Cerebellar cortex (tissue), 1 donor: ENCODE results near the gene RAB3IP.
A peak's percentile ranks its signal among the peaks of the same experiment; 100 is the strongest.

Experiments used
- DNase-seq: peaks from one replicate; pipeline ENCODE4 v3.0.0-alpha.2; 2015; ENCODE audit warnings: low spot score

RAB3IP gene

DNA sequence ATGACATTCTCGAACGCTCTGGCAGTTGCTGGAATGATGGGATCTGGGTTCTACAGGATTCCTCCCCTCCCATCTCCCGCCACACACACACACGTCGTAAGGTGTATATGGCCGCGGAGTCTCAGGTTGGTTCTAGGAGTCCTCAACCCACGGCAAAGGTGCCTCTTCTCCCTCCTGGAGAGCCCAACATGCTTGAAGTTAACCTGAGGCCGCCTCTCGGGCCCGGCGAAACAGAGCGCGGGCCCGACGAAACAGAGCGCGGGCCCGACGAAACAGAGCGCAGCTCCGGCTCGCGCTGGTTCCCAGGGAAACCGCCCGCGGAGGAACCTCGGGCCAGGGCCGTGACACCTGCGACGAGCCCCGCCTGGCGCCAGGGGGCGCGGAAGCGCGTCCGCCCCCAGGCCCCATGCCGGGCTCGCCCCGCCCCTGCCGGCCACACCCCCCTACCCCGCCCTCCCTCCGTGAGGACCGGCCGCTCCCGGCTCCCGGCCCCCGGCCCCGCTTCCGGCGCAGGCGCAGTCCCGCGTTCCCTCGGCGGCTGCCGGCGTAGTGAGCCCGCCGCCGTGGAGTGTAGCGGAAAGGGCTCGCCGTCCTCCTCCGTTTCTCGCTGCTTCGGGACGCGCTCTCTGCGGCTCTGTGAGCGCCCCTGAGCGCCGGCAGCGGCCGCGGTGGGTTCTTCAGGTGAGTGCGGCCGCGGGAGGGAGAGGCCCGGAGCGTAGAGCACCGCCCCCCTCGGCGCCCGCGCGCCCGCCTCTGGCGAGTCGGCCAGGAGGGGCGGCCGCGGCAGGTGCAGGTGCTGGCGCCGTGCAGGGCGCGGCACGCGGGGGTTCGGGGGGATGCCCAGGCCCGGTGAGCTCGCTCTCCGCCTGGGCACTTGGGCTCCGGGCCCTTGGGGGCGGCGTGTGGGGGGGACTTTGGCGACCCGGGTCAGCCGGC is at the start of gene RAB3IP:
Gene RAB3IP (plus strand): TSS at position 510 of the 936 bp plus-strand sequence. CDS start 16,549 bp downstream, outside the sequence.
- peak; percentile 81 for DNase-seq

DNA sequence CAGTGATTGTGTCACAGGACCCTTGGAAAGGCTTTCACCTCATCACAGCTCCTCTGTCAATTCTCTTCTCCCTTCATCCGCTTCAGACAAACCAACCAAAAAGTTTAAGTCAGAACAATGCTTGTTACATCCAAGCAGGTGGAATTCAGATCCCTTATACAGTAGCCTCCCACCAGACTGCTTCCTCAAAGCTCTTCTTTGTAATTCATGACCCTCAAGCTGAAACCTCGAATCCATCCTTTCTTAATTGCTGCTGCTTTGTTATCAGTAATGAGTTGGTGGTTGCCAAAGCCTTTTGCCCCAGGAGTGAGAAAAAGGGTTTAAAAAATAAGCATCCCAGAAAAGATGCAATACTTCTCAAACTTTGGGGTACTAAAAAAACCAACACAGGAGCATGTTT is 49.0 kb upstream of the RAB3IP start:
- no peak for DNase-seq

- DNase-seq = peak; percentile 69
Observed at GRCh38 chr12:69694123-69694522, 44.5 kb upstream of the RAB3IP start.

DNA sequence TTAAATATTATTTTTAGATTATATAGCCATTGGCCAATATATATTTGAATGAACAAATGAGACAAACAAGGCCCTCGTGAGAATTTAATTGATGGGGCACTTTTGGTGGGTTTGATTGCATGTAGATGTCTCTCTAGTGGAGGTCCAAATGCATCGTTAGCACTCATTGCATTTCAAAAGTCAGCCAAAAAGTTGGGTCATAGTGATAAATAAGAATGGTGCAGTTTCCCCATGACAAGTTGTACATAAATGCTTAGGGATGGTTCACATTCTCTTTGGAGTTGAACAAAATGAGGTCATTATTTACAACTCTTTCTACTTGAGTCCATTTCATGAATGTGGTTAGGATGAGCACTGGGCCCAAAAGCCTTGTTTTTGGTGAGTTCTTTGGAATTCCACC is 40.6 kb upstream of the RAB3IP start:
- peak; percentile 39 for DNase-seq

- DNase-seq = peak; percentile 65
Observed at GRCh38 chr12:69698769-69699540, 39.7 kb upstream of the RAB3IP start, which contains the start of gene BEST3. Gene BEST3 (minus strand): TSS chr12:69699303. CDS start chr12:69697798, 1,505 bp downstream.

DNA sequence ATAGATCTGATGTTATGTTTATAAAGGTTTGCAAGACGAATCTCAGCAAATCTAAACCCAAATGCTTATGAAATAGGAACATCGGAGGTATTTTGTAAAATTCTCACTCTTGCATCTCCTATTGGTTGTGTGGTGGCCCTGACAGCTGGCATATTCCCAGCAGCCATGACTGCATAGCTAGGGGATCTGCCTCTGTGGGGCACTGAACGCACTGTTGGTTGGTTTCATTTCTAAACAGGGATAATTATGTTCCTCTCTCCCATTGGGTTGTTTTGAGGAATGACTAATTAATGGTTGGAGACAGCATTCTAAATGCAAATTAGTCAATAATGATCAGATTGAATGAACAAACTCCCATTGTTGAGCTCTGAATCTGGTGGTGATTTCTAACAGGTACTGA is 36.8 kb upstream of the RAB3IP start:
- DNase-seq = no peak

DNA sequence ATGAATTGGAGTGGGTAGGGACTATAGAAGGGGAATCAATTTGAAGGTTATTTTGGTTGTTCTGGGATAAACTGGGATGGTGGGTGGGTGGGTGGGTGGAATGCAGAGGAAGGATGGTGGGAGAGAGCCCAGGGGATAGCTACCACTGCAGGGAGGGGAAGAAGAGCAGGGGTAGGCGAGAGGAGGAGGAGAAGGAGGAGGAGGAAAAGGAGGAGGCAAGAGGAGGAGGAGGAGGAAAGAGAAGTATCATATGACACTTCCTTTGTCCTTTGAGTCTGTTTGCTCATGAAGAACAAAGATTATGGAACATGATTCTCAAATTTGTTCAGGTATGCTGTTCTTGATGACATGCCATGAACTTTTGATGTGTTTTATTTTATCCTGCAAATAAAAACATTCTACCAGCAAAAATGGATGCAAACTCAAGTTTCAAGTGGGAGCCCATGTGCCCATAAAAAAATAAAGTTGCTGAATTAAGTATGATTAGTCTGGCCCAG is 35.5 kb upstream of the RAB3IP start:
- DNase-seq = no peak

GRCh38 chr12:69704357-69704756 is 34.3 kb upstream of the RAB3IP start:
- DNase-seq = no peak

GRCh38 chr12:69708649-69709048 is 30.0 kb upstream of the RAB3IP start:
- DNase-seq = no peak

DNA sequence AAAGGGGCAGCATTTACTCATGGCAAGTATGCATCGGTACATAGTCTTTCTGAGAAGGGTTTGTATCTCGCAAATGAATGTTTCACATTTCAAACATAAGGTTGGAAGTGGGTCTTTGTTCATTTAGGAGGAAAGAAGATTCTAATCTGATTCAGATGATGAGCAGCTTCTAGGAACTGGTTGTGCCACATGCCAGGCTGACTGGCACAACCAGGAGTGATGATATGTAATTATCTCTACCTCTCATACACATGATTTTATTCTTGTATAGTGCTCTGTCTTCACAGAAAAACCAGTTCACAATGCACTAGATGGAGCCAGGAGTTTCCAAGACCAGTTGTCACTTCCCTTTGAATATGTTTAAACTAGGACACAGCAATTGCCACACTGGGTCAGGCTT is 25.8 kb upstream of the RAB3IP start:
- DNase-seq = no peak

DNA sequence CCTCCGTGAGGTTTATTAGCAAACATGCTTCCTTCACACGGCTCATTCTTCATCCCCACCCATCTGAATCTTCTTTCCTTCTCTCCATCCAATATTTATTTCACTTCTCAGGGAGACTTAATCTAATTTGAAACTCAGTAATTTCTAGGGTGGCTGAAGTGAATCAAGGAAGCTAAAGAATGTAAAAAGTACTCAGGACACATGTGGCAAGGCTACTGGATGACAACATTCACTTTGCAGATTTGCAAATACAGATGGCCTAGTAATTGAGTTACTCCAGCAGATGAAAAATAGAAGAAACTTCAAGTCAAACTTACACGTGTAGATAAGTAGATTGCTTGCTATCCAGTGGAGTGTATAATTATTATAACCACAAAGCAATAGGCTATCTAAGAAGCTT is 24.1 kb upstream of the RAB3IP start:
- no peak for DNase-seq

- no peak for DNase-seq
Observed at GRCh38 chr12:69719336-69720316, 19.0 kb upstream of the RAB3IP start.

- DNase-seq = no peak
Observed at GRCh38 chr12:69720750-69721149, 17.9 kb upstream of the RAB3IP start.

- no peak for DNase-seq
Observed at GRCh38 chr12:69726922-69727321, 11.7 kb upstream of the RAB3IP start.

DNA sequence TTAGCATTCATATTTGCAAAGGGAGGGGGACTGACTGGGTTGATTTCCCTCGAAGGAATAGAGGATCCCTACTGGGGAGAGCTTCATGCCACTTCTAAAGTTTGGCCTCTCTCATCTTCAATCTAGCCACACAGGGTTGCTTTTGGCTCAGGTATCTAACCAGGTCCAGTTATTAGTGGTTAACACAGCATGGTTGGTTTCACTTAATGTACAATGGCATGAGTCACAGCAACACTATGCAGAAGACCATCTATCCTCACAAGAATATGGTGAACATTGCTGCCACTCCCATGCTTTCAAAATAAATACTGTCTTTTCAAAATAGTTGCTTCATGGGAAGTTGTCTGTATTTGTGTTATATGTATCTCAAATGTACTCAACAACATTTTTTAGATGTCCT is 6.6 kb upstream of the RAB3IP start:
- DNase-seq = no peak

DNA sequence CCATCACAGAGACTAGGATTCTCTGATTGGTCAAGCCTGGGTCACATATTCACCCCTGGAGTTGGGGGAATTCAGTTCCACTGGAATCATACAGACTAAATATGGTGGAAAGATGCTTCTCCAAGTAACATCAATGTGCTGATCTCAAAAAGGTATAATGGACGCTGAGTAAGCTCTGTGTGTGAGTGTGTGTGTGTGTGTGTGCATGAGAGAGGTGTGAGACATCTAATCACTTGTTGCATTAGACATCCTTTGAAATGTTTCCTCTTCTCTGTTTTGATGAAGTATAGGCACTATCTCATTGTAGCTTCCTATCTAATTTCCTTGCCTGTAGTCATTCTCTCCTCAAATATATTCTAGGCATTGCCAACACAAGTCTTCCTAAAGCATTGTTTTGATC is 5.0 kb upstream of the RAB3IP start:
- no peak for DNase-seq

GRCh38 chr12:69739287-69740191 is 879 bp downstream of the RAB3IP start:
- DNase-seq = peak; percentile 65

DNA sequence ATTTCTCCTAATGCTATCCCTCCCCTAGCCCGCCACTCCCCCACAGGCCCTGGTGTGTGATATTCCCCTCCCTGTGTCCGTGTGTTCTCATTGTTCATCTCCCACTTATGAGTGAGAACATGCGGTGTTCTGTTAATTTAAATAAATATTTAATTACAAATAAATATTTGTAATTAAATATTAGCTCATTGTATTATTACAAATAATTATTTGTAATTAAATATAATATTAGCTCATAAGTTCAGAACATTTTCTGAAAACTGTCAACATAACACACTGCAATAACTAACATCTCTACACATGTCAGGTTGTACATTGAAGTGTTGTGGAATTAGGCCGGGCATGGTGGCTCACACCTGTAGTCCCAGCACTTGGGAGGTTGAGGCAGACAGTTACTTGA is 5.4 kb downstream of the RAB3IP start:
- DNase-seq = no peak

- DNase-seq = no peak
Observed at GRCh38 chr12:69751476-69751875, 12.8 kb downstream of the RAB3IP start.

GRCh38 chr12:69755302-69755701 is 16.6 kb downstream of the RAB3IP start:
- DNase-seq = no peak
